Measurements from ENCODE around the gene TLR6. TPM values are rescaled to one million over a fixed set of nuclear protein-coding genes. Genes with fewer than 3 reads are reported as not detected.

The TLR6 gene
- polyA plus RNA-seq, 1 of the 3 experiments (the other 2 are of a cell fraction) = 0.10 TPM

DNA sequence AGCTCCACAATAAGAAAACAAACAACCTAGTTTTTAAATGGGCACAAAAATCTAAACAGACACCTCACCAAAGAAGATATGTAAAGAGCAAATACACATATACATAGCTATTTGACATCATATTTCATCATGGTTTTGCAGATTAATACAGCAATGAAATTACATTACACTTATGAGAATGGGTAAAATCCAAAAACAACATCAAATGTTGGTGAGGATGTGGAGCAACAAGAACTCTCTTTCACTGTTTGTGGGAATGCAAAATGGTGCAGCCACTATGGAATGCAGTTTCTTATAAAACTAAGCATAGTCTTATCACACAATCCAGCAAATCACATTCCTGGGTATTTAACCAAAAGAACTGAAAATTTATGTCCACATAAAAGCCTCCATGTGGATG is 25.0 kb downstream of the TLR6 start (continued):
- TF ChIP-seq, protein P1, sequence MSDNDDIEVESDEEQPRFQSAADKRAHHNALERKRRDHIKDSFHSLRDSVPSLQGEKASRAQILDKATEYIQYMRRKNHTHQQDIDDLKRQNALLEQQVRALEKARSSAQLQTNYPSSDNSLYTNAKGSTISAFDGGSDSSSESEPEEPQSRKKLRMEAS (IDR thresholded peaks at IDR 0.05; ENCODE audit: low read depth) = no peak

- Histone ChIP-seq H3K9ac (no peak overlapping the region), H3K27me3 (ENCODE audit: insufficient read depth) (no peaks in the 10 kb centered on the region), H4K20me1 (ENCODE audit: insufficient read depth) (no peaks in the 10 kb centered on the region), H3K9me3 (0 out of 2 replicates have a peak, but pooled peaks cover 4% of the 10 kb centered on the region), H3K79me2 (ENCODE audit: insufficient read depth) (no peaks in the 10 kb centered on the region), H3F3A (replicated peaks; ENCODE audit: insufficient read depth) (no peaks in the 10 kb centered on the region), H3K36me3 (replicated peaks in 1 of 2; ENCODE audit: control insufficient read depth in 1 of 2, insufficient read depth in 2 of 2, low read length in 1 of 2) (no peaks in the 10 kb centered on the region), H2AFZ (ENCODE audit: low read depth) (no peak overlapping the region), H3K9me2 (no peaks in the 10 kb centered on the region), H3K4me3 (ENCODE audit: low read depth in 2 of 2, low read length in 1 of 2) (no peak overlapping the region), H3K4me2 (no peak overlapping the region), H3K27ac (ENCODE audit: low read depth in 2 of 2, low read length in 1 of 2) (no peak overlapping the region), H3K4me1 (ENCODE audit: control insufficient read depth in 1 of 2, insufficient read depth in 2 of 2, low read depth in 1 of 2, low read length in 1 of 2) (no peaks in the 10 kb centered on the region)
- no peak for TF ChIP-seq MEF2A (IDR thresholded peaks at IDR 0.05; ENCODE audit: borderline replicate concordance, low read depth)
- TF ChIP-seq, protein P2, sequence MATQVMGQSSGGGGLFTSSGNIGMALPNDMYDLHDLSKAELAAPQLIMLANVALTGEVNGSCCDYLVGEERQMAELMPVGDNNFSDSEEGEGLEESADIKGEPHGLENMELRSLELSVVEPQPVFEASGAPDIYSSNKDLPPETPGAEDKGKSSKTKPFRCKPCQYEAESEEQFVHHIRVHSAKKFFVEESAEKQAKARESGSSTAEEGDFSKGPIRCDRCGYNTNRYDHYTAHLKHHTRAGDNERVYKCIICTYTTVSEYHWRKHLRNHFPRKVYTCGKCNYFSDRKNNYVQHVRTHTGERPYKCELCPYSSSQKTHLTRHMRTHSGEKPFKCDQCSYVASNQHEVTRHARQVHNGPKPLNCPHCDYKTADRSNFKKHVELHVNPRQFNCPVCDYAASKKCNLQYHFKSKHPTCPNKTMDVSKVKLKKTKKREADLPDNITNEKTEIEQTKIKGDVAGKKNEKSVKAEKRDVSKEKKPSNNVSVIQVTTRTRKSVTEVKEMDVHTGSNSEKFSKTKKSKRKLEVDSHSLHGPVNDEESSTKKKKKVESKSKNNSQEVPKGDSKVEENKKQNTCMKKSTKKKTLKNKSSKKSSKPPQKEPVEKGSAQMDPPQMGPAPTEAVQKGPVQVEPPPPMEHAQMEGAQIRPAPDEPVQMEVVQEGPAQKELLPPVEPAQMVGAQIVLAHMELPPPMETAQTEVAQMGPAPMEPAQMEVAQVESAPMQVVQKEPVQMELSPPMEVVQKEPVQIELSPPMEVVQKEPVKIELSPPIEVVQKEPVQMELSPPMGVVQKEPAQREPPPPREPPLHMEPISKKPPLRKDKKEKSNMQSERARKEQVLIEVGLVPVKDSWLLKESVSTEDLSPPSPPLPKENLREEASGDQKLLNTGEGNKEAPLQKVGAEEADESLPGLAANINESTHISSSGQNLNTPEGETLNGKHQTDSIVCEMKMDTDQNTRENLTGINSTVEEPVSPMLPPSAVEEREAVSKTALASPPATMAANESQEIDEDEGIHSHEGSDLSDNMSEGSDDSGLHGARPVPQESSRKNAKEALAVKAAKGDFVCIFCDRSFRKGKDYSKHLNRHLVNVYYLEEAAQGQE (IDR thresholded peaks at IDR 0.05; ENCODE audit: low read depth, low read length) = no peak
- no peak for TF ChIP-seq TAF1 (IDR thresholded peaks at IDR 0.05; ENCODE audit: borderline replicate concordance, low read depth, low read length)
- no peak for TF ChIP-seq GABPA (IDR thresholded peaks at IDR 0.05; ENCODE audit: low read depth)
- no peak for TF ChIP-seq RCOR1 (IDR thresholded peaks at IDR 0.05; ENCODE audit: low read length)
- no peak for TF ChIP-seq MXI1 (IDR thresholded peaks at IDR 0.05; ENCODE audit: low read depth, low read length)
- TF ChIP-seq FOXJ3 (CRISPR knock-in tag; IDR thresholded peaks at IDR 0.05) = no peak
- TF ChIP-seq SIN3A (IDR thresholded peaks at IDR 0.05; ENCODE audit: borderline replicate concordance, low read depth, low read length) = no peak
- no peak for TF ChIP-seq POLR2AphosphoS5 (IDR thresholded peaks at IDR 0.05; ENCODE audit: low read depth, low read length)
- no peak for TF ChIP-seq FOXM1 (IDR thresholded peaks at IDR 0.05; ENCODE audit: low read depth)
- TF ChIP-seq, protein P3, sequence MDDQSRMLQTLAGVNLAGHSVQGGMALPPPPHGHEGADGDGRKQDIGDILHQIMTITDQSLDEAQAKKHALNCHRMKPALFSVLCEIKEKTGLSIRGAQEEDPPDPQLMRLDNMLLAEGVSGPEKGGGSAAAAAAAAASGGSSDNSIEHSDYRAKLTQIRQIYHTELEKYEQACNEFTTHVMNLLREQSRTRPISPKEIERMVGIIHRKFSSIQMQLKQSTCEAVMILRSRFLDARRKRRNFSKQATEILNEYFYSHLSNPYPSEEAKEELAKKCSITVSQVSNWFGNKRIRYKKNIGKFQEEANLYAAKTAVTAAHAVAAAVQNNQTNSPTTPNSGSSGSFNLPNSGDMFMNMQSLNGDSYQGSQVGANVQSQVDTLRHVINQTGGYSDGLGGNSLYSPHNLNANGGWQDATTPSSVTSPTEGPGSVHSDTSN (IDR thresholded peaks at IDR 0.05) = no peak
- 93% methylated on average over 5 of the region's 5 CpGs for WGBS (ENCODE audit: low lambda C conversion rate)
- ChIA-PET POLR2A (no interaction called here), CTCF (interaction anchor here (0.8 kb wide), 1 partner anchor 43 kb away, joined by 3 read pairs; no protein-coding TSS in a partner anchor)
- no peak for DNase-seq
Observed at GRCh38 chr4:38829237-38829636, 27.4 kb downstream of the TLR6 start.

Data from SK-N-SH (cell line).